ENCODE data around the gene CHCHD3. TPM values are rescaled to one million over a fixed set of nuclear protein-coding genes. Genes with fewer than 3 reads are reported as not detected.

The CHCHD3 gene
- total RNA-seq, 1 donor from 2014 or later: 142 TPM

GRCh38 chr7:132980402-132980801, 101.5 kb downstream of the CHCHD3 start:
- Mint-ChIP-seq H3K27me3 (ENCODE audit: insufficient read depth, low read depth) (no peaks in the 10 kb centered on the region), H3K36me3 (peaks cover 9% of the 10 kb centered on the region), H3K4me1 (peaks cover 5% of the 10 kb centered on the region), H3K4me3 (no peak overlapping the region), H3K27ac (no peak overlapping the region), H3K9me3 (peaks cover 5% of the 10 kb centered on the region)
- no peak for DNase-seq (ENCODE audit: low spot score)
- H3K9ac ChIP-seq: no peak overlapping the region
- no peaks in the 10 kb centered on the region for H3K9me3 ChIP-seq (ENCODE audit: low read depth)
- H3K27me3 ChIP-seq: no peaks in the 10 kb centered on the region
- no peak overlapping the region for H3K27ac ChIP-seq
- H3K79me2 ChIP-seq (ENCODE audit: low read depth): peaks cover 70% of the 10 kb centered on the region
- H3K4me2 ChIP-seq: no peak overlapping the region
- H3K4me3 ChIP-seq: no peak overlapping the region
- no peaks in the 10 kb centered on the region for H4K20me1 ChIP-seq (ENCODE audit: low read depth)
- H3K36me3 ChIP-seq: no peaks in the 10 kb centered on the region
- peaks cover 18% of the 10 kb centered on the region for H3K4me1 ChIP-seq
- H2AFZ ChIP-seq (replicated peaks): no peak overlapping the region
- no peaks in the 10 kb centered on the region for H3F3A ChIP-seq (ENCODE audit: low read depth)
- TF ChIP-seq EZH2 (IDR thresholded peaks at IDR 0.05): no peak
- no peak for TF ChIP-seq CTCF (IDR thresholded peaks at IDR 0.05)
- no peak for TF ChIP-seq EZH2phosphoT487 (IDR thresholded peaks at IDR 0.05)

DNA sequence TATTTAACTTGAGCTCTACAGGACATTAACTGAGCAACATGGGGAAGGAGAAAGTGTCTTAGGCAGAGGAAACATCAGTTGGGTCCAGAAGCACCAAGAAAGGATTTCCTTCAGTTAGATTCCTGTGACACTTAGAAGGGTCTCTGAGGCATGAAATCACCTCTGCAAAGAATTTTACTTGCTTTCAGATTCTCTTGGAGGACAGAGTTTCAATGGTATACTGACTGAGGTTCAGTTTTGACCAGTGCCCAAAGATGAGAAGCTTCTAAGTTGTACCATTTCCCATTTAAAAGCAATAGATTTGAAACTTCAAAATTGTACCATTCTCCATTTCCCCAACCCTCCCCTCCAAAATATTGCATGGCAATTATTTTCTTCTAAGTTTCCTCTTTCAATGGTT, 102.4 kb downstream of the CHCHD3 start:
- peaks cover 18% of the 10 kb centered on the region for H3K4me1 ChIP-seq
- no peaks in the 10 kb centered on the region for H3K9me3 ChIP-seq (ENCODE audit: low read depth)
- no peaks in the 10 kb centered on the region for H3K27me3 Mint-ChIP-seq (ENCODE audit: insufficient read depth, low read depth)
- no peaks in the 10 kb centered on the region for H3F3A ChIP-seq (ENCODE audit: low read depth)
- H3K36me3 Mint-ChIP-seq: peaks cover 15% of the 10 kb centered on the region
- no peak overlapping the region for H3K27ac ChIP-seq
- H3K79me2 ChIP-seq (ENCODE audit: low read depth): peaks cover 70% of the 10 kb centered on the region
- no peak overlapping the region for H3K27ac Mint-ChIP-seq
- no peak overlapping the region for H3K9ac ChIP-seq
- TF ChIP-seq CTCF (IDR thresholded peaks at IDR 0.05): no peak
- no peak for TF ChIP-seq EZH2phosphoT487 (IDR thresholded peaks at IDR 0.05)
- H2AFZ ChIP-seq (replicated peaks): no peak overlapping the region
- peaks cover 5% of the 10 kb centered on the region for H3K9me3 Mint-ChIP-seq
- peaks cover 5% of the 10 kb centered on the region for H3K4me1 Mint-ChIP-seq
- H3K36me3 ChIP-seq: no peaks in the 10 kb centered on the region
- H3K4me3 Mint-ChIP-seq: no peak overlapping the region
- H3K4me3 ChIP-seq: no peak overlapping the region
- H3K27me3 ChIP-seq: no peaks in the 10 kb centered on the region
- DNase-seq (ENCODE audit: low spot score): no peak
- no peak overlapping the region for H3K4me2 ChIP-seq
- H4K20me1 ChIP-seq (ENCODE audit: low read depth): no peaks in the 10 kb centered on the region

DNA sequence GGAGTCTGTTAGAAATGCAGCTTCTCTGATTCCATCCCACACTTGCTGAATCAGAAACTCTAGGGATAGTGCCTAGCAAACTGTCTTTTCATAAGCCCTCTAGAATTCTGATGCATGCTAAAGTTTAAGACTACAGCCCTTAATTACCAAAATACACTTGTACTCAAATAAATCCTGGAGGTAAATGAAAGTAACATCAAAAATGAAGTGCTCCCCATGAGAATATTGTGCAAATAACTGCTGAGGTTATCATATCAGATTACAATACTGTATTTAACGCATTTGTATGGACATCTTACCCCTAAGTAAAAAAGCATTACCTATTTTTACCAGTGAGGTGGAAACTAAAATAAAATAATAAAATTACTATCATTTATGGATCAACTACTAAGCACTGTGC, 104.7 kb downstream of the CHCHD3 start:
- Histone ChIP-seq H3K27me3 (no peaks in the 10 kb centered on the region), H3K79me2 (ENCODE audit: low read depth) (peaks cover 61% of the 10 kb centered on the region), H3K36me3 (no peaks in the 10 kb centered on the region), H3F3A (ENCODE audit: low read depth) (peaks cover 3% of the 10 kb centered on the region), H3K4me3 (no peak overlapping the region), H3K4me1 (peaks cover 18% of the 10 kb centered on the region), H3K4me2 (no peak overlapping the region), H4K20me1 (ENCODE audit: low read depth) (no peaks in the 10 kb centered on the region), H3K9me3 (ENCODE audit: low read depth) (no peaks in the 10 kb centered on the region), H3K27ac (no peak overlapping the region), H3K9ac (no peak overlapping the region), H2AFZ (replicated peaks) (no peak overlapping the region)
- H3K9me3 Mint-ChIP-seq: no peaks in the 10 kb centered on the region
- TF ChIP-seq EZH2phosphoT487 (IDR thresholded peaks at IDR 0.05): no peak
- no peak for TF ChIP-seq CTCF (IDR thresholded peaks at IDR 0.05)
- no peak for TF ChIP-seq EZH2 (IDR thresholded peaks at IDR 0.05)
- peaks cover 22% of the 10 kb centered on the region for H3K36me3 Mint-ChIP-seq
- H3K27me3 Mint-ChIP-seq (ENCODE audit: insufficient read depth, low read depth): no peaks in the 10 kb centered on the region
- H3K4me3 Mint-ChIP-seq: no peak overlapping the region
- no peak for DNase-seq (ENCODE audit: low spot score)
- peaks cover 5% of the 10 kb centered on the region for H3K4me1 Mint-ChIP-seq
- H3K27ac Mint-ChIP-seq: no peak overlapping the region
